GM18519 (cell line): ENCODE results near the gene SH3BGRL2.
"Not testable (repeated sequence)": the region's sequence is repeated elsewhere in the genome, so short reads cannot be mapped to it uniquely, and the experiment has no call there.

Experiments used
- ATAC-seq: cut with Tn5 transposase; IDR thresholded peaks from one replicate; pipeline ENCODE4 v1.9.1; 2021; ENCODE audit warnings: mild to moderate bottlenecking, moderate library complexity; ENCODE audit not compliant: unreplicated experiment, low FRiP score

SH3BGRL2 gene

DNA sequence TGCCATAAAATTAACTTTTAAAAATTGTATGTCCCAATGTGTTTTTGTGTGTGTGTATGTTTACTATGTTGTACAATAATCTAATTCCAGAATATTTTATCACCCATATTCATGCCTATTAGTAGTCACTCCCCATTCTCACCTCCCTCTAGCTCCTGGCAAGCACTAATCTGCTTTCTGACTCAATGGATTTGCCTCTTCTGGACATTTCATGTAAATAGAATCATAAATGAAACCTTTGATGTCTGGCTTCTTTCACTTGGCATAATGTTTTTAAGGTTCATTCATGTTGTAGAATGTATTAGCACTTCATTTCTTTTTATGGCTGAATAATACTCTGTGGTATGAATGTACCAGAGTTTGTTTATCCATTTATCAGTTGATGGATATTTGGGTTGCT is 15.4 kb downstream of the SH3BGRL2 start:
- ATAC-seq = no peak

DNA sequence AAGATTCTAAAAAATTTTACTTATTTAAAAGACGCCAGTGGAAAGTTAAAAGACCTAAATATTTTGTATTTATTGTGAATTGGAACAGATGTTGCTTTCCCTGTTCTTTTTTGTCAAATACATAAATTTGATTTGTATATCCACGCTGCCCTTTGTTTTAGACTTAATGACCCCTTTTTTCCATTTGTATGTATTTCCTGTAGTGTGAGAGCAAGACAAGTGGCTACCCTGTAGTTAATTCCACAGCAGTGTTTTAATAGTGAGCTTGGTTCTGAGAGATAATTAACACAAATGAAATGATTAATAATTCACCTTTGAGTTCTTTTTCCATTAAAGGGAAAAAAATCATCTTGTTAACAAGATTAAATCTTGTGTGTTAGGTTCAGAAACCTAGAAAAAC is 16.6 kb downstream of the SH3BGRL2 start:
- no peak for ATAC-seq

DNA sequence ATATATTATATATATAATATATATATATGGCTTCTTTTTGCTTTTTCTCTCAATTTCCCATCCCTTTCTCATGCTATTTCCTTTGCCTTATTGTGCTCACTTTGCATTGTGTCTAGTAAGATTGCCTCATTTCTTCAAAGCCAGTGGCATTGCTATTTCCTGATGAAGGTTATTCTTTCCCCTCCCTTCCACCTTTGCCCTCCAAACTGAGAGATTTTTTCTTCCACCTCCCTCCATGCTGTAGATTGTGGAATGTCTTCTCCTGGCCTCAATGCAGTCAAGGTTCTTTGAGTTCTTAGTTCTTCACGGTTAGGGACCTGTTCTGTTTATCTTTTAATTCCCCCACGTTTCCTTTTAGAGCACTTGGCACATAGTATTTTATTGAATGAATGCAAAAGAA is 17.2 kb downstream of the SH3BGRL2 start:
- no peak for ATAC-seq

DNA sequence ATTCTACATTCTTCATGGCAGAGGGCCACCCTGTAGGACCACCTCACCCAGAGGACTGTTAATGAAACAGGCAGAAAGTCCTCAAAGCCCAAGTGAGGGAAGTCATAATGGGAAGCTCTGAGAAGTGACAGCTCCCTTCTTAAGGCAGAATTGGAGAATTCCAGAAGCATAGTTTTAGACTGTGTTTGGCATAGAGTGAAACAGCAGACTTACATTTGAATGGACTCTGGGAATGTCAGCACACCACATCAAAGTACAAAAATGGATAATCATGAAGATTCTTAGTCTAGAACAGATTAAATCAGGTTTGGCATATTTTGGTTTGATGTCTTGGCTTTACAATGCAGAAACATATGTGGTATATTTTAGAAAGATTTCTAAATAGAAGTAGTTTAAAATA is 17.9 kb downstream of the SH3BGRL2 start:
- ATAC-seq = no peak

DNA sequence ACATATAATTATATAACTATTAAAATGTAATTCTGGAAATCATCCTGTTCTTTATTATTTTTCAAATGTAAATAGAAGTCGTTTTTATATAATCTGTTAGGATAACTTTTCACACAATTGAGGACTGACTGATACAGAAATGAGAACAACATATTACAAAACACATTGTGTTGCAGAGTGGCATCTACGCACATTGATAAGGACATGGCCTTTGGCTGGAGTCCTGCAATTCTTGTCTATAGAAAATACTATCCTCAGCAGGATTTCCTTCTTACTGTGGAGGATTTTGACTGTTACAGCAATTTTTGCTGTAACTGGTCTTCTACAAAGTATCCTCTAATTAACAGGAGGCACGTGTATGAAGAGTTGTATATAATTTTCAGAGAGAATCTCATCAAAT is 19.8 kb downstream of the SH3BGRL2 start:
- no peak for ATAC-seq

DNA sequence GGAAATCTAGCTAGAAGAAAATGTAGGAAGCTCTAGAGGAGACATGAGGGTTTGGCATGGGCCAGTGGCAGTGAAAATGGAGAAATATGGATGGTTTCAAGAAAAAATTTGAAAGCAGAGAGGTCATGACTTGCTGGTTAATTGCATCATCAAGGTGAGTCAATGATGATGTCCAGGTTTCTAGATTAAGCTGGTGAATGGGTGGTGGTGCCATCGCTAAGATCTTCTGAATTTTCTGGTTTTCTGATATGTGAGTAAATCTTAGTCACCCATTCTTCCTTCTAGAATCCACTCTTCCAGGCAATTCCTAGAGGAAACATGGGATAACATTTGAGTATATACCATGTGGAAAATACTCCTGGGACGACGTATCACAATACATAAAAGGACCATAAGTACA is 25.0 kb downstream of the SH3BGRL2 start:
- ATAC-seq = no peak

DNA sequence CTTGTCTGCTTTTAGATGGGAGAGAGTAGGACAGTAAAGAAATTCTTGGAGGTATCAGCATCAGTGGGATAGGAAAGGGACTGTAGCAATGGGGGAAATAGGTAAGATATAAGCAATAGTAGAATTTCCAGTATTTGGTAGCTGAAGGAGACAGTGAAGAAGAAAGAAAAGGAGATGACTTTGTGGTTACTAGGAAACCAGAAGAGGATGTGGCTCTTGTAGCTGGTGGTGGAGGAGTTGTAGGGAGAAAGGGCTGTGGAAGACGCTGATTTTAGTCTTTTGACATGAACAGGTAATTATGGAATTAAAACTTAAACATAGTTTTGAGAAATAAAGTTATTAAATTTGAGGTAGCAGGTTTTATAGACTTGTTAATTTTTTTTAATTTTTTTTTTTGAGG is 26.1 kb downstream of the SH3BGRL2 start:
- no peak for ATAC-seq

DNA sequence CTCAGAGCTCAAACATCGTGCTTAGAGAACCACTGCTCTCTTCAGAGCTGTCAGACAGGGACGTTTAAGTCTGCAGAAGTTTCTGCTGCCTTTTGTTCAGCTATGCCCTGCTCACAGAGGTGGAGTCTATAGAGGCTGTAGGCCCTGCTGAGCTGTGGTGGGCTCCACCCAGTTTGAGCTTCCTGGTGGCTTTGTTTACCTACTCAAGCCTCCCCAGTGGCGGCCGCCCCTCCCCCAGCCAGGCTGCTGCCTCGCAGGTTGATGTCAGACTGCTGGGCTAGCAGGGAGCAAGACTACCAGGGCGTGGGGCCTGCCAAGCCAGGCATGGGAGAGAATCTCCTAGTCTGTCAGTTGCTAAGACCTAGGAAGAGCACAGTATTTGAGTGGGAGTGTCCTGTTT is 32.5 kb downstream of the SH3BGRL2 start:
- ATAC-seq = not testable (repeated sequence)

DNA sequence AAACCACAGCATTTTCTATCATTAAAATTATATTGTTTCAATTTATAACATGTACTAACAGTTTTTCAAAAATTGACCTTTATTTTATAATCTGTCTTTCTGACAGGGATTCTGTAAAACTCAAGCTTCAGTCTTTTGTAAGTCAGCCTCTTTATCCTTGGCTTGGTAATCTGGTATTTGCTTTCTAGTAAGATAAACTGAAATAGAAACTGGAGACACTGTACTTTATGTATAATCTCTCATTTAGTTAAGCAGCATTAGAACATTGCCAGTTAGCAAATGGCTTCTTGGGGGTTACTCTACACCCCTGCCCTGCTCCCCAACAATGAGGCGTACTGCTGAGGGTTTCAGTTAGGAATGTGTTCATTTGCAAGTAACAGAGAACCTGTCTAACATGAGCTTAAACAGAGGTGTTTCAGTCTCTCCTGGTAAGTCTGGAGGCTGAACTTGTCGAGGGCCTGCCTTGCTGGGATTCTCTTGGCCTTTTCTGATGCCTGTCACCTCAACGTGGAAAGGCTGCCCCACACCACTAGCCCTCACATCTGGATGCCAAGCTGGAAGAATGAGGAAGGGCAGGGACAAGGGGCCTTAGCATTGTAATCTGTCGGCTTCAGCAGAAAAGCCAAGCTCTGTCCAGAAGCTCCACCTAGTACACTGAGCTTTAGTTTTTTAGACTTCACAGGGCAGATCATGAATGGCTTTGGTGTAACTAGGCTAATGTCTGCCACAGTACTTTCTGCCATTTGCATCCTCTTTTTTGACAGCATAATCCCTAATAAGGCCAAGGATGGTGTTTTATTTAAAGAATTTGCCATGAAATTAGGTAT is 34.8 kb downstream of the SH3BGRL2 start:
- no peak for ATAC-seq

DNA sequence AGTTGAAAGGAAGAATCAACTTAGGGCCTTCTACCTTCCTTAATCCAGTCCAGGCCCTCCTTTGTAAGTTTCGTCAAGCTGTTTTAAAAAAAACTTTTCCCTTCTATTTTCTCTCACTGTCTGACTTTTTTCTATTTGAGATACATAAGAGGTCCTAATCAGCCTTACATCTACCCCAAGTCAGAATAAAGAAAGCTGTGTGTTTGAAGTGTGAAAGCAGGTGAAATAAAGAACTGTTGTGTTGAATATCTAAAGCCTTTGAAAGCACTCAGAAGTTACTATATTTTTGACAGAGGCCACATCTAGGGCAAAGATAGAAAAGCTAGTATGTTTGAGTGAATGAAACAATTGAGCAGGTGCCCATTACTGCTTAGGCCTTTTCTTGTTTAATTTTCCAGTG is 35.5 kb downstream of the SH3BGRL2 start:
- no peak for ATAC-seq

DNA sequence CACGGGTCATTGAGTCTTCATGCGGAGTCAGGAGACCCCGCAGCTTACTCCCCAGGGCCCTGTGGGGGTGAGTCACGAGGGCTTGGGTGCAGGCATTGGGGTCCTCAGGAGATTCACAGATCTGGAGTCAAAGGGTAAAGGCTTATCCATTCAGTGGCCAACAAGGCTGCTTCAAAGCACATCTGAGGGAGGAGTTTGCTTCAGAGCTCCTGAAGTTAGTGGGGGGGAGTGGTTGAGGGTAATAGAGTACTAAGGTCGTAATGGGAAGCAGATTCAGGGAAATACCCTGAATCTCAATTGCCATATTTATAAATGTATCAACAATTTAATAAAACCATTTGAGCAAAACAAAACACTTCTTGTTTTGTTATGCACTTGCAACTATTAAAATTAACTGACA is 37.3 kb downstream of the SH3BGRL2 start:
- ATAC-seq = no peak

DNA sequence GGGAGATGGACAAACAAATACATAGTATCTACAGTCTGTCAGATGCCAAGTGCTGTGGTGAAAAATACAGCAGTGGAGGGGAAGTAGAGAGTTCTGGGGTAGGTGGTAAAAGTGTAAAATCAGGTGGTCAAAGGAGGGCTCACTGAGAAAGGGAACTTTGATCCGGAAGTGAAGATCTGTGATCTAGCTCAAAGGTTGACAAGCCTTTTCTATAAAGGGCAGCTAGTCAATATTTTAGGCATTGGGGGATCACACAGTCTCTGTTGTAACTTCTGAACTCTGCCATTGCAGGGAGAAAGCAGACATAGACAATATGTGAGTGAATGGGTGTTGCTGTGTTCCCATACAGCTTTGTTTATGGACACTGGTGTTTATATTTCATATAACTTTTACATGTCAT is 38.6 kb downstream of the SH3BGRL2 start:
- ATAC-seq = no peak

DNA sequence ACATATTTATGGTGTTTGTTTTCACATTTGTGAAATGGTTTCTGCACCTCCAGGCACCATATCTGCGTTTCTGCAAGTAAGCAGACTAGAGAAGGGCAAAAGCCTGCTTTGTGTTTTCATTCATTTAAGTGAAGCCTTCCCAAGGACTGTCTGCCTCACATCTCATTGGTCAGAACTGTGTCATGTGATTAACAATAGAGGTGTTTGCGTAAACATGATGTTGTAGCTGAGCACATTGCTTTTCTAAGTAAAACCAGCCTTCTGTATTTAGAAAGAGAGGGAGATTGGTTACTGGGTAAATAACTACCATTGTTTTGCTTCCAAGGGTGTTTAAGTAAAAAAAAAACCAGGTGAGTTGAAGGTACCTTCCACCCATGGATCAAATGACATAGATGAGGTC is 39.7 kb downstream of the SH3BGRL2 start:
- ATAC-seq = no peak

DNA sequence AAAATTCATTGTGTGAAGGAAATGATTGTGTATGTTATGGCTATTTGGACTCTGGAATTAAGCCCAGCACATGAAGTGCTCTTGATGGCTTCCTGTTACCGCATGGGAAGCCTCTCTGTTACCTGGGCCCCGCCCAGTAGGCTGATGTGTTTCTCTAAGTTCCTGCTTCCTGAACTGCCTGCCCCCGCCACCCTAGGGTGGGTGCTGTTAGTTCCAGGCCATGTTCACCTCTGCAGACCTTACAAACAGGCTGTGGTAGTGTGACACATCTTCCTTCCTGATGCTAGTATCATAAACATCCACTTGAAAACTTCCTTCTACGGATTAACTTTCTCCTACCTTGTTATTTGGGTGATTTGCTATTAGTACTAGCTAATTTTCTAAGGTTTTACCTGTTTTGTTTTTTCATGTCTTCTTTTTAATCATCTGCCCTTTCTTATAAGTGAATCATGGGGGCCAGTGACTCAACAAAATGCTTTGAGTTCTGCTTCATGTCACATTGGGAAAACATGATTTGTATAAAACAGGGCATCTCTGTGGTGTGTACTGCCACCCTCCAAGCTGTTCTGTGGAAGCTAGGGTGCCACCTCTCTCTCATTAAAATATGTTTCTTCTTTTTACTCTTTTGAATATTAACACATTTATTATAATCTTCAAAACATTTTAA is 40.6 kb downstream of the SH3BGRL2 start:
- ATAC-seq = no peak

DNA sequence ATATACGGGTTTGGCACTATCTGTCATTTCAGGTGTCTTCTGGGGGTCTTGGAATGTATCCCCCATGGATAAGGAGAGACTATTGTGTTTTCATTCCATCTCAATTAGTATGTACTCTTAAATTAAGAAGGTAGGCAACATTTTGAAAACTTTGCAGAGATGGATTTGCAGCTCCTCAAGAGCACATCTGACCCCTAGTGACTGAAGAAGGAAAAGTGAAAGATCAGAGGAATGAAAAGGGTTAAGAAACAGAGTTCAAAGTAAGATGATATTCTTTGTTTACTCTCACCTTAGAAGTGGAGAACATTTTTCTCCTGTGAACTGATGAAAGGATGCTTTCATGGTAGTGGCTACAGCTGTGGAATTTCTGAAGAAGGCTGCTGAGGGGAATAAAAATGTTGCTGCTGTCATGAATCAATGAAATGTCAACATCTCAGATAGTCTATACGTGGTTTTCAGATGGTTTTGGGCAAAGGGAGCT is 41.5 kb downstream of the SH3BGRL2 start:
- no peak for ATAC-seq

DNA sequence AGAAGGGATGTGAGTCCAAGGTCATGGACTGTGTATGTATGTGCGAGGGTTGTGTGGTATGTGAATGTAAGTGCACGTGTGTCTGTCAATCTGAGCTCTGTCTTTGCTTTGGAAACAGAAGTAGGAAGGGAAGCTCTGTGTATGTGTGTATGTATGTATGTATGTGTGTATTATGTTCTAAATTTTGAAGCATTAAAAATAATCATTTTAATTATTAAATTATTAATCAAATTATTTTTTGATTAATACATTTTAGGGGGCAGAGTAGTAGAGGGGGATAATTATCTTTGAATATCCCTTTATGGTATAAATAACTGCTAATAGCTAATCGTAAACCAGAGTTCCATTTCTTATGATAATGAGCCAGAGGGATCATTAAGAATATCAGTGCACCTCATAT is 42.8 kb downstream of the SH3BGRL2 start:
- no peak for ATAC-seq

DNA sequence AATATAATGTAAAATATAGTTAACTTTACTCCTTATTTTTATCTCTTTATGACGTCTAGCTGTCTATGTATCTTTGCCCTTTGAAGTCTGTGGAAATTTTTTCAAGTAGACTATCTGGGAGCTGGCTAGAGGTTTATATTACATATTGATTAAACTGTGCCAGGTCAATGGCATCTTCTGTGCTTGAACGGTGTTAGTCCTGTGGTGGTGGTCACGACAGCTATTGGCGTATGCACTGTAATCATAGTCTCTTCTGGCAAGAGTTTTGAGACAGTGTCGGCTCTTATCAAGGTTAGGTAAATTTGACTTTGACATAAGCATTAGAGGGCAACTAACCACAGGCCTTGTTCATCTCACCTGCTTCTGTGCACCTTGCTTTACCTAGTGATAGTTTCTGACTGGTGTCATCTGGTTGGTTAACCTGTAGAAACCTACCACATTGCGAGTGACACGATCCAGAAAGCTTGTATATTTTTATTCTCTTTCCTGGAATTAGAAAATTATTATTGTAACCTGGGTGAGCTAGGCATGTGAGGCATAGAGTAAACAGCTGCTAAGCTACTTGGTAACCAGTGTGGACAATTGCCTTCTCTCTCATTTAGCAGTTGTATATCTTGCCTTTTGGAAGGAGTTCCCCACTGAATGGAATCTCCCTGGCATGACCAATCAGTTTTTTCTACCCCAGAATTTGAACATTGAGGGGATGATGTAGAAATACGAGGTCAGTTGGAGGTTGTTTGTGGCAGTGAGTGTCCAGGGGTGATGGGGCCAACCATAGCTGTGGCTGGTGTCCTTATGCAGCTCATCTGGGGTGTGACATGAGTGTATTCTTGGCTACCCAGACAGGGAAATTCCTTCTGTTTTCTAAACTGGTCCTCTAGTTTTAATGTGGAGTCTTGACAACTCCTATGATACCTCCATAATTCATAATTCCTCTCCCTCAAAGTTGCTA is 45.9 kb downstream of the SH3BGRL2 start:
- no peak for ATAC-seq

DNA sequence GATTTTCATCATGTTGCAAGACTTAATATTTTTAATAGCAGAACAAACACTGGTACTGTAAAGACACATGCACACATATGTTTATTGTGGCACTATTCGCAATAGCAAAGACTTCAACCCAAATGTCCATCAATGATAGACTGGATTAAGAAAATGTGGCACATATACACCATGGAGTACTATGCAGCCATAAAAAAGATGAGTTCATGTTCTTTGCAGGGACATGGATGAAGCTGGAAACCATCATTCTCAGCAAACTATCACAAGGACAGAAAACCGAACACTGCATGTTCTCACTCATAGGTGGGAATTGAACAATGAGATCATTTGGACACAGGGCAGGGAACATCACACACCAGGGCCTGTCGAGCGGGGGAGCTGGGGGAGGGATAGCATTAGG is 51.6 kb downstream of the SH3BGRL2 start:
- not testable (repeated sequence) for ATAC-seq

DNA sequence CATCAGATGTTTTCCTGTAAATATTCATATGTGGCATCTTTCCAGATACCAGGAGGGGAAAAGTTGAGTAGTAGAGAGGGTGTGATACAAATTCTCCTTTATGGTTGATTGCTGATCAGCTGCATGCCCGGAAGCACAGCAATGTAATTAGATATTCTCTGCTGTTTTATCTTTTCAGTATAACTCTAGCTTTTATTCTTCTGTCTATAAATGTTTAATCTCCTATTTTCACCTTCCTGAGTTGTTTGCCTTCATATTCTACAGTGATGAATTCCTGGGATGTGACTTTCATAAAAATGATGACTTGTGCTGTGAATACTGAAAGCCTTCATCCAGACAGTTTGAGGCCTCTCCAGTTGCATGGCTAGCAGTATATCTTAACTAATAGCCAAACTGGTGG is 53.7 kb downstream of the SH3BGRL2 start:
- ATAC-seq = no peak

DNA sequence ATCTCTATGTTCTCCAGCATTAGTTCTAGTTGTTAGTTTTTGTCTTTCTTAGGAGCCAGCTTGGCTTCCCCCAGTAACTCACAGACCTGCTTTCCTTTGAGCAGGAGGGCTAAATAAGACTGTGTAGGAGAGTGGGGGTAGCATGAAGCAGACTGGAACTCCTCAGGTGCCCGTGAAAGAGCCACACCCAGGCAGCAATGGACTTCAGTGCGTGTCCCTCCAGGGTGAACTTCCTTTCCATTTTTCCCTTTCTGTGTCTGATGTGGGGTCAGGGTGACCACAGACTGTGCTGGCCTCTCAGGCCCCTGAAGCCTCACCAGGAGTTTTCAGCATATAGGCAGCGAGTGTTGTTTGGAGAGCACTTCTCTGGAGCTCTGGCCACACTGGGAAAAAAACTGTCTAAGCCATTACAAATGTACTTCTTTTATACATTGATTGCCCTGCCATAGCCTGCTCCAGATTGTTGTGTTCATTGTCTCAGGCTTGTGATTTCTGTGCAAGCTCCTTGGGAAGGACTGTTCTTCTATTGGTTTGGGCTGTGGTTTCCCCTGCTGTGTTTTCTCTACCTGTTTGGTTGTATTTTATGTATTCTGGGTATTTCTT is 55.7 kb downstream of the SH3BGRL2 start:
- ATAC-seq = no peak

DNA sequence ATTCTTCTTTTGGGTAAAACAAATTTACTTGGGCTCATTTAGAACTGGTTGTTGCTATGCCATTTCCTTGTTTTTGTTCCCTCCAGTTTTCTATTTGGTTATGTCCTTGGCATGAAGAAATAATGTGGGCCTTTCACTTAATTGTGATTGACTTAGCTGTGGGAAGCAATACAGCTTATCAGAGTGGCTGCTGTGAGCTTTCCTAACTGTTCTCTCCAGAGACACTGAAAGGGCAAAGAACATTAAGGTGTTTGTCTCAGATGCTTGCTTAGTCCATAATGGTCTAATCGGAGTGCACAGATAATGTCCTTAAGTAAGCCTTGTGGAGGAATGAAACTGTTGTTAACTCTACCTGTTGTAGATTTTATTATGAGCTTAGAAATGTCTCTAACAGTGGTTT is 56.6 kb downstream of the SH3BGRL2 start:
- no peak for ATAC-seq
